Esophagus mucosa (tissue), 1 donor: ENCODE measurements around the gene LRRC2. TPM values are rescaled to one million over a fixed set of nuclear protein-coding genes. Genes with fewer than 3 reads are reported as not detected.
"Not testable (repeated sequence)": the region's sequence is repeated elsewhere in the genome, so short reads cannot be mapped to it uniquely, and the experiment has no call there.

Source experiments
- ATAC-seq: fragments of 200-7000 bp; cut with Tn5 transposase; one replicate; pipeline ENCODE4 v1.9.1; 2020
- total RNA-seq: library from RNA; stranded (reverse); gene quantifications from one replicate; pipeline ENCODE4 v1.2.4, GENCODE V29; 2023
- donor health status: DM: yes; HTN: yes; CAD: no.

LRRC2 gene
- total RNA-seq, 1 donor from 2014 or later, result 0.28 TPM

DNA sequence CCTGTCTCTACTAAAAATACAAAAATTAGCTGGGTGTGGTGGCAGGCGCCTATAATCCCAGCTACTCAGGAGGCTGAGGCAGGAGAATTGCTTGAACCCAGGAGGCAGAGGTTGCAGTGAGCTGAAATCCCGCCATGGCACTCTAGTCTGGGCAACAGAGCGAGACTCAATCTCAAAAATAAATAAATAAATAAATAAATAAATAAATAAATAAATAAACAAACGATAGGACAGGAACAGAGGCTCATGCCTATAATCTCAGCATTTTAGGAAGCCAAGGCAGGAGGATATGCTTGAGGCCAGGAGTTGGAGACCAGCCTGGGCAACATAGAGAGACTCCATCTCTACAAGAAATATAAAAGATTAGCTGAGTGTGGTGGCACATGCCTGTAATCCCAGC is 43.9 kb downstream of the LRRC2 start:
- ATAC-seq, result not testable (repeated sequence)

- ATAC-seq, result no peak
These were observed 45.0 kb downstream of the LRRC2 start for GRCh38 chr3:46521096-46521495.

- ATAC-seq, result no peak
These were observed 45.6 kb downstream of the LRRC2 start for GRCh38 chr3:46520531-46520930.

GRCh38 chr3:46519952-46520351 is 46.1 kb downstream of the LRRC2 start:
- ATAC-seq, result no peak

- ATAC-seq, result no peak
These were observed 48.3 kb downstream of the LRRC2 start for GRCh38 chr3:46517784-46518181.

- no peak for ATAC-seq
These were observed 48.9 kb downstream of the LRRC2 start for GRCh38 chr3:46517016-46517783.

GRCh38 chr3:46516521-46516920 is 49.6 kb downstream of the LRRC2 start:
- ATAC-seq, result no peak

DNA sequence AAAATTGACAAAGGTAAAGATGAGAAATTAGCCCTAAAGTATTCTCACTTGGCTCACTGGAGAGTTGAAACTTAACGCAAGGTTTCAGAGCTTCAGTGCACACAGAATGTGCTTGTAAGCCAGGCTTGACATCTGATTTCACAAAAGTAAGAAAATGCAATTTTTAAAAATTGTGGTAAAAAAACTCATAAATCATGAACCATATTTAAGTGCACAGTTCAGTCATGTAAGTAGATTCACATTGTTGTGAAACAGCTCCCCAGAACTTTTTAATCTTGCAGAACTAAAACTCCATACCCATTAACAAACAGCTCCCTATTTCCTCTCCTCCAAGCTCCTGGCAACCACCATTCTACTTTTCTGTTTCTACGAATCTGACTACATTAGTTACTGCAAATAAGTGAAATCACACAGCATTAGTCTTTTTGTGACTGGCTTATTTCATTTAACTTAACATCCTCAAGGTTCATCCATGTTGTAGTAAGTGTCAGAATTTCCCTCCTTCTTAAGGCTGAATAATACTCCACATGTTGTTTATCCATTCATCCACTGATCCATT is 53.8 kb downstream of the LRRC2 start:
- ATAC-seq, result no peak

DNA sequence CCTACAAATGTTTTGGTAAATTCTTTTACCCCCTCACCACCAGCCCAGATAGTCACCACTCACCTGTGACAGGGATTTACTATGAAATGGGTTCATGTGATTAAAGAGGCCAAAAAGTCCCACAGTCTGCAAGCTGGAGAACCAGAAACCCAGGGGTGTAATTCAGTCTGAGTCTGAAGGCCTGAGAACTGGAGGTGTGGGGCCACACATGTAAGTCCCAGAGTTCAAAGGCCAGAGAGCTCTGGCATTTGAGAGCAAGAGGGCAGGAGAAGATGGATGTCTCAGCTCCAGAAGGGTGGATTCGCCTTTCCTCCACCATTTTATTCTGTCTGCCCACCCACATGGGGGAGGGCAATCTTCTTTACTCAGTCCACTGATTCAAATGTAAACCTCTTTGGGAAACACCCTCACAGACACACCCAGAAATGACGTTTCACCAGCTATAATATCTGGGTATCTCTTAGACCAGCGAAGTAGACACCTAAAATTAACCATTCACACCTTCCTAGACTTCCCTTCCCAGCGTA is 56.4 kb downstream of the LRRC2 start:
- ATAC-seq, result no peak

- no peak for ATAC-seq
These were observed 57.1 kb downstream of the LRRC2 start for GRCh38 chr3:46508850-46509591.

- no peak for ATAC-seq
These were observed 59.6 kb downstream of the LRRC2 start for GRCh38 chr3:46506526-46506925.

DNA sequence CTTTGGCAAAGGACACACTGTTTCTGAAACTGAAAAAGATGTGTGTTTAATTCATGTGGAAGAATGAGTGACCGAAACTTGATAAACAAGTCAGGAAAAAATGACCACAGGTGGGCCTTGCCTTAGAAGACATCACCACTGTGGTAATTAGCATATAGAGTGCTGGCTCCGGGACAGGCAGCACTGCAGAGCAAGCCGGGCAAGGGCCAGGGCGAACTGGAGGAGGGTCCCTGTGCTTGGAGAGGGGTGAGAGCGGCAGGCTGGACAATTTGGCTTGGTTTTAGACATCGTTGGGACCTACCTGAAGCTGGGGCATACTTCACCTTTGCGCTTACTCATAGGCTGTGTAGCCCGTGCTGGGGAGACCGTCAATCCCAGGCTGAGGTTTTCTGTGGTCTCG is 60.1 kb downstream of the LRRC2 start:
- no peak for ATAC-seq

DNA sequence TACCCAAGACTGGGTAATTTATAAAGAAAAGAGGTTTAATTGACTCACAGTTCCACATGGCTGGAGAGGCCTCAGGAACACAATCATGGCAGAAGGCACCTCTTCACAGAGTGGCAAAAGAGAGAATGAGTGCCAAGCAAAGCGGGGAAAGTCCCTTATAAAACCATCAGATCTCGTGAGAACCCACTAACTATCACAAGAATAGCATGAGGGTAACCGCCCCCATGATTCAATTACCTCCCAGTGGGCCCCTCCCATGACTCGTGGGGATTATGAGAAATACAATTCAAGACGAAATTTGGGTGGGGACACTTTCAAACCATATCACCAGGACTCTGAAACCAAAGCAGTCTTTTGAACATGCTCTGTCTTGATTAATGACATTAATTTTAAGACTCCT is 61.3 kb downstream of the LRRC2 start:
- ATAC-seq, result no peak

- no peak for ATAC-seq
These were observed 62.8 kb downstream of the LRRC2 start for GRCh38 chr3:46503200-46503874.

DNA sequence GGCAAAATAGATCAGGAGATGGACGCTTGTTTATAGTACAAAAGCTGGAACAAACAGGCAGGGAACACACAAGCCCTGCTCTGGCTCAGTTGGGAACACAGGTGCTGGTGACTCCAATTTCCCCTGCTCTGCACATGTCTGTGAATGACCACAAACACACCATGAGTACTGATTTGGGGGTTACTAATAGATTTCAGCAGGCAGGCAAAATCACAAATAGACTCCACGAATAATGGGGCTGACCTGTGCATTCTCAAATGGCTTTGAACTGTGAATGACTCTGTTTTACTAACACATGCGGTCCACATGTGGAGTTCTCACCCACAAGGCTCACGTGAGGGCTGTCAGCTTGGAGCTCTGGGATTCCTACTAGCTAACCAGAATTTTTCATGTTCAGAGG is 64.4 kb downstream of the LRRC2 start:
- ATAC-seq, result no peak

- no peak for ATAC-seq
These were observed 65.2 kb downstream of the LRRC2 start for GRCh38 chr3:46500656-46501635.

DNA sequence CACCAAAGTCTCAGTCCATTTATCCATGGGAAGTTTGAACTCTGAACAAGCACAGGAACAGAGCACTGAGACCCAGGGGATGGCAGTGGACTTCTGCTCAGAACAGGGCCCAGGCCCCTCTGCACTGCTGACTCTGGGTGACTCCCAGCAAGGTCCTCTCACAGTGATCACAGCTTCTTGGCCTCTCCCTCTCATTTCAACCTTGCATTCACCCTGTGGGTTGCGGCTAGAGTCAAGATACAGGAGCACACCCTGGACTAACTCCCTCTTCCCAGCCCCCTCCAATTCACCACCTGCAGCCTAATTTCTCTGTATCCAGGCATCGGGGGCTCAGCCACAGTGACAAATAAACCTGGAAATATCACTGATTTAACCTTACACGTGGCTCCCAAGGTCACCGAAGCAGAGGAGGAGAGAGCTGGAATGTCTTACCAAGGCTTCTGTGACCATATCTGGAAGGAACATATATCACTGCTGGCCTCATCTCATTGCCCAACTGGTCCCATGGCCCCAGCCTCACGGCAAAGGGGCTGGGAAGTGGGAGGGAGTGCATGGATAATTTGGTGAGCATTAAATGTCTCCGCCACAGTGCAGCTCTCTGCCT is 67.1 kb downstream of the LRRC2 start:
- ATAC-seq, result no peak

DNA sequence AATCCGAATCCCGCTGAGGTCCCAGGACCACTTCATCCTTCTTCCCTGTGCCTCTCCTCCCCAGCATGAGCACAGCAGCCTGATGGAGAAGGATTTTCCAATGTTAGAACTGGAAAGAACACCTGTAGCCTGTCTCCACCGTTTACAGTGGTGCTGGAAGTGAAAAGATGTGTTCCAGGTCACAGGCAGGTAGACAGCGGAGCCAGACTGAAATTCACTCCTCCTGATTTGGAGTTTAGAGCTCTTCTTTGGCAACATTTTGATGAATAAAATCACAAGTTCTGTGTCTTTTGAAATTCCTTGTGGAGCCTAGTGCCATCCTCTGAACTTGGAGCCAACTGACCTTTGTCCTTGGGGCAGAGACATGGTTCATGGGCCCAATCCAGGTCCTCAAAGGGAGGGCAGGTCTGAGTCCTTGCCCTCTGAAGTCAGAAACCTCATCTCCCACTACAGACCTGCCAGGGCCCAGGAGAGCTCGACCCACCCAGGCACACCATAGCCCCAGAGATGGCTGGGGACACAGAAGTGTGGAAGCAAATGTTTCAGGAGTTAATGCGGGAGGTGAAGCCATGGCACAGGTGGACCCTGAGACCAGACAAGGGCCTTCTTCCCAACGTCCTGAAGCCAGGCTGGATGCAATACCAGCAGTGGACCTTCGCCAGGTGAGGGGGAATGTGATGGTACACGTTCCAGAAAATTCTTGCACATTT is 68.4 kb downstream of the LRRC2 start, which contains the start of gene RTP3:
Gene RTP3 (plus strand): TSS at position 421 of the 710 bp plus-strand sequence. CDS start 87 bp downstream, at position 508.
- no peak for ATAC-seq

GRCh38 chr3:46496746-46497555 is 69.2 kb downstream of the LRRC2 start:
- no peak for ATAC-seq
